H1 (cell line): ENCODE measurements around the gene ENPP7.

Source experiments
- BACH1 ChIP-seq: IDR thresholded peaks from 2 replicates; pipeline ENCODE4 v1.6.1; 2012; ENCODE audit warnings: low read length, improper control_type of control experiment
- CTCF ChIP-seq, 3 experiments: IDR thresholded peaks; 1 replicate in 2 of 3; 2 replicates in 1 of 3; pipeline versions ENCODE4 v1.5.1 to v1.6.1; 2011; ENCODE audit warnings: low read length in 3 of 3, mild to moderate bottlenecking in 3 of 3, inconsistent platforms in 2 of 3, low read depth in 1 of 3, moderate library complexity in 1 of 3; ENCODE audit not compliant: insufficient read depth in 1 of 3; ENCODE audit errors: control extremely low read depth in 1 of 3
- EZH2 ChIP-seq: fragments of 200-600 bp; sonication (generic); IDR thresholded peaks from 2 replicates; pipeline ENCODE4 v1.7.1; 2012; ENCODE audit warnings: low read depth, mild to moderate bottlenecking, moderate library complexity, low read length, inconsistent platforms; ENCODE audit not compliant: severe bottlenecking
- GTF2F1 ChIP-seq: IDR thresholded peaks from 2 replicates; pipeline ENCODE4 v1.6.1; 2012; ENCODE audit warnings: low read depth, low read length, improper control_type of control experiment, borderline replicate concordance
- JUN ChIP-seq: IDR thresholded peaks from 2 replicates; pipeline ENCODE4 v1.6.1; 2011; ENCODE audit warnings: low read depth, mild to moderate bottlenecking, improper control_type of control experiment, low read length
- JUND ChIP-seq: IDR thresholded peaks from 2 replicates; pipeline ENCODE4 v1.6.1; 2011; ENCODE audit warnings: mild to moderate bottlenecking, improper control_type of control experiment, low read length
- KDM5A ChIP-seq: fragments of 200-600 bp; IDR thresholded peaks from 2 replicates; pipeline ENCODE4 v1.7.1; 2012; ENCODE audit warnings: mild to moderate bottlenecking, low read length, inconsistent platforms, mixed read lengths
- NANOG ChIP-seq: IDR thresholded peaks from 2 replicates; pipeline ENCODE4 v1.6.1; 2011; ENCODE audit warnings: low read length, low read depth, mild to moderate bottlenecking, inconsistent platforms; ENCODE audit not compliant: insufficient read depth, poor library complexity, severe bottlenecking
- PHF8 ChIP-seq: fragments of 200-600 bp; sonication (generic); conservative IDR thresholded peaks from 2 replicates; pipeline ENCODE4 v1.7.1; 2012; ENCODE audit warnings: low read depth, mild to moderate bottlenecking, inconsistent platforms, low read length, moderate library complexity
- POLR2AphosphoS5 ChIP-seq: IDR thresholded peaks from 2 replicates; pipeline ENCODE4 v1.6.1; 2011; ENCODE audit warnings: low read depth, low read length
- RXRA ChIP-seq: IDR thresholded peaks from 2 replicates; pipeline ENCODE4 v1.6.1; 2011; ENCODE audit warnings: low read depth, mild to moderate bottlenecking, low read length, moderate library complexity; ENCODE audit not compliant: insufficient read depth
- SIRT6 ChIP-seq: IDR thresholded peaks from one replicate; pipeline ENCODE4 v1.7.1; 2012; ENCODE audit warnings: low read length, inconsistent platforms
- ZNF274 ChIP-seq: IDR thresholded peaks from 2 replicates; pipeline ENCODE4 v1.7.0; 2012; ENCODE audit warnings: low read length, borderline replicate concordance; ENCODE audit errors: extremely low read depth

- TF ChIP-seq CTCF (IDR thresholded peaks at IDR 0.05; ENCODE audit: control extremely low read depth in 1 of 3, insufficient read depth in 1 of 3, low read depth in 1 of 3, low read length in 3 of 3), result no peak
- no peak for TF ChIP-seq BACH1
- no peak for TF ChIP-seq RXRA
- no peak for TF ChIP-seq ZNF274
- no peak for TF ChIP-seq EZH2
- no peak for TF ChIP-seq GTF2F1
- no peak for TF ChIP-seq NANOG
- TF ChIP-seq KDM5A, result no peak
- no peak for TF ChIP-seq JUND
- no peak for TF ChIP-seq PHF8
- TF ChIP-seq SIRT6, result no peak
- TF ChIP-seq POLR2AphosphoS5, result no peak
- no peak for TF ChIP-seq JUN
Measured at GRCh38 chr17:79738643-79739042, 7.9 kb downstream of the ENPP7 start.
